Measurements from ENCODE around the gene LRRC73. TPM values are rescaled to one million over a fixed set of nuclear protein-coding genes. Genes with fewer than 3 reads are reported as not detected.
"Not testable (repeated sequence)": the region's sequence is repeated elsewhere in the genome, so short reads cannot be mapped to it uniquely, and the experiment has no call there.

The LRRC73 gene
- total RNA-seq, 1 donor: under 0.01 TPM

DNA sequence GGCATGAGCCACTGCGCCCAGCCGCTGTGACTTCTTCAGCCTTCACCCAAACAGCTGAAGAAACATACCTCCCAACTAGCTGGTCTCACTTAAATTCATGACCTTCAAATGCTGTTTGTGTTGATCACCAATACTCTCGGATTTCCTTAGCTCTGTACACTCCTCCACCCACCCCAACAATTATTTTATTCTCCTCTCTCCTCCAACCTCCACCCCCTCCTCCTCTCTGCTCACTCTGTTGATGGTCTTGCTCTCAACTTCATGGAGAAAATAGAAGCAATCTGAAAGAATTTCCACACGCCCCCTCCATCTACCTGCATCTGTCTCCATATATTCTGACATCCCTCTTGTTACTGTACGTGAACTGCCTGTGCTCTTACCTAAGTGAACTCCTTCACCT, 48.2 kb downstream of the LRRC73 start:
- H3K4me3 ChIP-seq (ENCODE audit: low read depth, low read length): no peak overlapping the region
- DNase-seq (ENCODE audit: low read depth): no peak
- TF ChIP-seq, protein P1, sequence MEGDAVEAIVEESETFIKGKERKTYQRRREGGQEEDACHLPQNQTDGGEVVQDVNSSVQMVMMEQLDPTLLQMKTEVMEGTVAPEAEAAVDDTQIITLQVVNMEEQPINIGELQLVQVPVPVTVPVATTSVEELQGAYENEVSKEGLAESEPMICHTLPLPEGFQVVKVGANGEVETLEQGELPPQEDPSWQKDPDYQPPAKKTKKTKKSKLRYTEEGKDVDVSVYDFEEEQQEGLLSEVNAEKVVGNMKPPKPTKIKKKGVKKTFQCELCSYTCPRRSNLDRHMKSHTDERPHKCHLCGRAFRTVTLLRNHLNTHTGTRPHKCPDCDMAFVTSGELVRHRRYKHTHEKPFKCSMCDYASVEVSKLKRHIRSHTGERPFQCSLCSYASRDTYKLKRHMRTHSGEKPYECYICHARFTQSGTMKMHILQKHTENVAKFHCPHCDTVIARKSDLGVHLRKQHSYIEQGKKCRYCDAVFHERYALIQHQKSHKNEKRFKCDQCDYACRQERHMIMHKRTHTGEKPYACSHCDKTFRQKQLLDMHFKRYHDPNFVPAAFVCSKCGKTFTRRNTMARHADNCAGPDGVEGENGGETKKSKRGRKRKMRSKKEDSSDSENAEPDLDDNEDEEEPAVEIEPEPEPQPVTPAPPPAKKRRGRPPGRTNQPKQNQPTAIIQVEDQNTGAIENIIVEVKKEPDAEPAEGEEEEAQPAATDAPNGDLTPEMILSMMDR (IDR thresholded peaks at IDR 0.05; ENCODE audit: insufficient read depth, low read depth, low read length): no peak

DNA sequence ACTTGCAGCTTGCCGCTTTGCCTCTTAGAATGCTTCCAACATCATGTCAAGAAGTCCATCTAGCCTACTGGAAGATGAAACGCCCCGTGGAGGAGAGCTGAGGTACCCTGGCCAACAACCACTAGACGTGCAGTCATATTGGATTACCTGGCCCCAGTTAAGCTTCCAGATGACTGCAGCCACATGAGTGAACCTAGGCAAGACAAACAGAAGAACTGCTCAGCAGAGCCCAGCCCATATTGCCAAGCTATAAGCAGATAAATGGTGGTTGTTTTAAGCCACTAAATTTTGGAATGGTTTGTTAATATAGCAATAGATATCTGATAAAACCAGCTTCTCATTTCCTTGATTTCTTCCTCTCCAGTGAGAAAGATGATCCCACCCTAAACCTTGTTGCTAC, 50.1 kb downstream of the LRRC73 start:
- H3K4me3 ChIP-seq (ENCODE audit: low read depth, low read length): no peak overlapping the region
- TF ChIP-seq, protein P1 (IDR thresholded peaks at IDR 0.05; ENCODE audit: insufficient read depth, low read depth, low read length): no peak
- no peak for DNase-seq (ENCODE audit: low read depth)

DNA sequence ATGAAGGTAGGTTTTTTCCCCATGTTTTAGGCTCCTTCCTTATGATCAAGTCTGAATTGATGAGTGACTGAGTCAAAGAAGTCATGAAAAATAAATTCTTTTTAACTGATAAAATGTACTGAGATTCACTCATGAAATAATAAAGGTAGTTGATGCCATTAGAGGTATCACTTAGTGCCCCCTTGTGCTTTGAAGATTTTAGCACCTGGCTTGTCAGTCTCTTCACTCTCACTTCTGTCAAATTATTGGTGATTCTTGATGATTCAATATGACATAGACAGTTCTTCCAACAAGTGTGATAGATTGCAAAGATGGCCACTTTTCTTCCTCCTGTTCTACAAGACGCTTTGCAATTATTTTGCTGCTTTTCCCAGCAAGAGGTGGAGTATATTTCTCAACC, 50.6 kb downstream of the LRRC73 start:
- H3K4me3 ChIP-seq (ENCODE audit: low read depth, low read length): no peak overlapping the region
- DNase-seq (ENCODE audit: low read depth): no peak
- TF ChIP-seq, protein P1 (IDR thresholded peaks at IDR 0.05; ENCODE audit: insufficient read depth, low read depth, low read length): no peak

DNA sequence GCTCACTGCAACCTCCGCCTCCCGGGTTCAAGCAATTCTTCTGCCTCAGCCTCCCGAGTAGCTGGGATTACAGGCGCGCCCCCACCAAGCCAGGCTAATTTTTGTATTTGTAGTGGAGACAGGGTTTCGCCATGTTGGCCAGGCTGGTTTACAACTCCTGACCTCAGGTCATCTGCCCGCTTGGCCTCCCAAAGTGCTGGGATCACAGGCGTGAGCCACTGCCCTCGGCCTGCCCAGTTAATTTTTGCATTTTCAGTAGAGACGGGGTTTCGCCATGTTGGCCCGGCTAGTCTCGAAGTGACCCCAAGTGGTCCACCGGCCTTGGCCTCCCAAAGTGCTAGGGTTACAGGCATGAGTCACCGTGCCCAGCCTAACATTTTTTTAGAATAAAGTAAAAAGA, 52.0 kb downstream of the LRRC73 start:
- H3K4me3 ChIP-seq (ENCODE audit: low read depth, low read length); DNase-seq (ENCODE audit: low read depth): not testable (repeated sequence)

DNA sequence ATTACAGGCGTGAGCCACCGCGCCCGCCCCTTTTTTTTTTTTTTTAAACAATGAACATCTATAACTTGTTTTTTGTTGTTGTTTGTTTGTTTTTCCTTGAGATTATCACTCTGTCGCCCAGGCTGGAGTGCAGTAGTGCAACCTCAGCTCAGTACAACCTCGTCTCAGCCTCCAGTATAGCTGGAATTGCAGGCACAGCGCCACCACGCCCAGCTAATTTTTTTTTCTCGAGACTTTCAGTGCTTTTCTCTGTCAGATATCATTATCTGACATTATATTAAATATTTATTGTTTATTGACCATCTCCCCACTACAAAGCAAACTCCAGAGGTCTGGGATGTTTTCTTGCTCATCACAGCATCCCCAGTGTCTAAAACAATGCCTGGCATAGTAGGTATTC, 52.5 kb downstream of the LRRC73 start:
- no peak overlapping the region for H3K4me3 ChIP-seq (ENCODE audit: low read depth, low read length)
- TF ChIP-seq, protein P1 (IDR thresholded peaks at IDR 0.05; ENCODE audit: insufficient read depth, low read depth, low read length): no peak
- DNase-seq (ENCODE audit: low read depth): no peak

Small RNAs within 50 kb of the gene (small RNA-seq; reads per million reads assigned to genes)
- not detected for gene RF00426
- gene RNU6-1113P: not detected

Other genes starting within 250 kb of the LRRC73 start
- gene SLC22A7, start 212.1 kb downstream of the LRRC73 start, total RNA-seq: not detected in 2 replicates
- gene CRIP3, start 201.5 kb downstream of the LRRC73 start, total RNA-seq: not detected in 2 replicates
- gene ZNF318, start 140.7 kb downstream of the LRRC73 start, total RNA-seq: 10.3 and 12.5 TPM in 2 replicates
- 31.1 and 33.8 TPM in 2 replicates for gene ABCC10, start 82.8 kb downstream of the LRRC73 start, total RNA-seq
- 0.64 and 1.7 TPM in 2 replicates for gene DLK2, start 54.8 kb downstream of the LRRC73 start, total RNA-seq
- gene TJAP1, start 32.8 kb downstream of the LRRC73 start, total RNA-seq: 13.4 and 13.9 TPM in 2 replicates
- 57.3 and 92.8 TPM in 2 replicates for gene YIPF3, start 6.6 kb upstream of the LRRC73 start, total RNA-seq
- 28.5 and 35.8 TPM in 2 replicates for gene POLR1C, start 6.7 kb upstream of the LRRC73 start, total RNA-seq
- gene XPO5, start 65.7 kb upstream of the LRRC73 start, total RNA-seq: 28.0 and 43.2 TPM in 2 replicates
- 20.0 and 40.6 TPM in 2 replicates for gene POLH, start 65.8 kb upstream of the LRRC73 start, total RNA-seq
- 50.1 and 69.9 TPM in 2 replicates for gene GTPBP2, start 118.9 kb upstream of the LRRC73 start, total RNA-seq
- gene MAD2L1BP, start 125.5 kb upstream of the LRRC73 start, total RNA-seq: 18.0 and 20.7 TPM in 2 replicates
- 0.86 and 0.97 TPM in 2 replicates for gene RSPH9, start 134.7 kb upstream of the LRRC73 start, total RNA-seq
- 26.8 and 34.8 TPM in 2 replicates for gene MRPS18A, start 177.4 kb upstream of the LRRC73 start, total RNA-seq

Data from fibroblast of villous mesenchyme (primary cell).